RWPE1 (cell line): ENCODE results near the gene ERH.

Experiments
- CTCF ChIA-PET: fragments of 350-600 bp; sonication (Branson Sonifier 250); formaldehyde crosslinking; extraction: SDS; loops from one replicate; lab custom pipeline; 2021; lab: Yijun Ruan, JAX
- POLR2A ChIA-PET: fragments of 400-600 bp; formaldehyde crosslinking; extraction: SDS; loops from one replicate; lab custom pipeline; 2020; ENCODE audit warnings: antibody characterized with exemption; ENCODE audit not compliant: low non-redundant PET; lab: Yijun Ruan, JAX
- DNase-seq: peaks from one replicate; pipeline ENCODE4 v3.0.0; 2012; ENCODE audit warnings: low spot score
- H3K27ac ChIP-seq: fragments of 450-650 bp; 2 replicates; pipeline ENCODE4 v1.5.1; 2017
- CTCF ChIP-seq: fragments of 450-650 bp; conservative IDR thresholded peaks from 2 replicates; pipeline ENCODE4 v1.5.1; 2017; ENCODE audit warnings: low read depth, mild to moderate bottlenecking

Gene ERH

GRCh38 chr14:69378274-69378673 lies 19.8 kb downstream of the ERH start:
- DNase-seq, result no peak
- TF ChIP-seq CTCF, result no peak
- CTCF ChIA-PET, result interaction anchor here (0.6 kb wide), 1 partner anchor 1541 kb away, joined by 5 read pairs; no protein-coding TSS in a partner anchor
- POLR2A ChIA-PET, result no interaction called here
- H3K27ac ChIP-seq, result no peak overlapping the region

- no peak overlapping the region for H3K27ac ChIP-seq
- ChIA-PET CTCF (interaction anchor here (0.6 kb wide), 2 partner anchors 34 to 85 kb away, joined by 3 to 4 read pairs; no protein-coding TSS in a partner anchor), POLR2A (no interaction called here)
- no peak for DNase-seq
- TF ChIP-seq CTCF, result no peak
Measured at GRCh38 chr14:69376439-69376838, 21.7 kb downstream of the ERH start.

GRCh38 chr14:69375722-69376121 lies 22.4 kb downstream of the ERH start:
- CTCF ChIA-PET, result no interaction called here
- no peak overlapping the region for H3K27ac ChIP-seq
- POLR2A ChIA-PET, result no interaction called here
- no peak for DNase-seq
- no peak for TF ChIP-seq CTCF

GRCh38 chr14:69375182-69375581 lies 22.9 kb downstream of the ERH start:
- DNase-seq, result no peak
- ChIA-PET CTCF (no interaction called here), POLR2A (no interaction called here)
- TF ChIP-seq CTCF, result no peak
- no peak overlapping the region for H3K27ac ChIP-seq

GRCh38 chr14:69374235-69374634 lies 23.9 kb downstream of the ERH start:
- POLR2A ChIA-PET, result no interaction called here
- no peak for DNase-seq
- CTCF ChIA-PET, result interaction anchor here (0.9 kb wide), 1 partner anchor 13 kb away, joined by 4 read pairs; no protein-coding TSS in a partner anchor
- no peak overlapping the region for H3K27ac ChIP-seq
- TF ChIP-seq CTCF, result no peak

- no peak for TF ChIP-seq CTCF
- CTCF ChIA-PET, result no interaction called here
- POLR2A ChIA-PET, result no interaction called here
Measured at GRCh38 chr14:69373104-69373503, 25.0 kb downstream of the ERH start.

More at GRCh38 chr14:69373104-69373503, 25.0 kb downstream of the ERH start:
- H3K27ac ChIP-seq, result no peak overlapping the region
- no peak for DNase-seq
